Mammary epithelial cell (primary cell): ENCODE results near the gene TBXA2R.
A peak's percentile ranks its signal among the peaks of the same experiment; 100 is the strongest.

ENCODE experiments used
- CTCF ChIP-seq, 2 donors: IDR thresholded peaks in 1 of 2; conservative IDR thresholded peaks in 1 of 2; 2 replicates each; pipeline ENCODE4 v1.5.1; 2011 to 2012; ENCODE audit warnings: inconsistent platforms in 2 of 2, low read length in 2 of 2, mild to moderate bottlenecking in 2 of 2, control low read depth in 1 of 2, low read depth in 1 of 2; ENCODE audit not compliant: insufficient read depth in 1 of 2; ENCODE audit errors: extremely low read depth in 1 of 2
- EZH2 ChIP-seq: IDR thresholded peaks from 2 replicates; pipeline ENCODE4 v1.6.1; 2012; ENCODE audit warnings: low read length, inconsistent platforms, borderline replicate concordance

DNA sequence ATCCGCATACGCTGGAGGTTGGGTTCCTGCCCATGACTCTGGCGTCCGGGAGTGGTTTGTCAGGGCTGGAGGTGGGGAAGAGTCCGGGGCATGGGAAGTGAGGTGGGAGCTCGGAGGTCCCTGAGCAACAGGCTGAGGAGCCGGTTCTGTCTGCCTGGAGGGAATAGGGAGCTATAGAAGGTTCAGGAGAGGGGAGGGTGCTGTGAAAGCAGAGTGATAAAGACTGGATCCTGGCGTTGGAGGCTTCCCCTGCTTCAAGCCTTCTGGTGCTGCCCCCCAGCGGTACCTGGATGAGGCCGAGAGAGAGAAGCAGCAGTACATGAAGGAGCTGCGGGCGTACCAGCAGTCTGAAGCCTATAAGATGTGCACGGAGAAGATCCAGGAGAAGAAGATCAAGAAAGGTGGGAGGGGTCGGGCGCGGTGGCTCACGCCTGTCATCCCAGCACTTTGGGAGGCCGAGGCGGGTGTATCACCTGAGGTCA, 31.4 kb downstream of the TBXA2R start:
- TF ChIP-seq CTCF (conservative IDR thresholded peaks at IDR 0.05 in 1 of 2, IDR thresholded peaks at IDR 0.05 in 1 of 2; ENCODE audit: extremely low read depth in 1 of 2, insufficient read depth in 1 of 2, low read depth in 1 of 2, low read length in 2 of 2) (peak; percentile 68 to 74), EZH2 (no peak)
